ENCODE measurements around the gene G3BP1.
"Not testable (repeated sequence)": the region's sequence is repeated elsewhere in the genome, so short reads cannot be mapped to it uniquely, and the experiment has no call there.

G3BP1 gene

GRCh38 chr5:151771259-151772028 lies at the start of gene G3BP1:
TSS of gene G3BP1 (plus strand) at chr5:151771954. CDS start at chr5:151786621, 14,667 bp downstream.
- peak within 1 kb of the TSS; percentile 65; the same call in 1 of the 2 replicates for H3K4me2 ChIP-seq
- H3K4me1 ChIP-seq (ENCODE audit: low read depth, poor library complexity, severe bottlenecking), result peaks cover 35% of the 10 kb centered on the region
- peaks cover 36% of the 10 kb centered on the region for H4K20me1 ChIP-seq (ENCODE audit: insufficient read depth)
- H3K27me3 ChIP-seq (ENCODE audit: insufficient read depth, low read depth), result no peaks in the 10 kb centered on the region
- peaks cover 43% of the 10 kb centered on the region for H3K79me2 ChIP-seq (ENCODE audit: insufficient read depth, low read depth)
- TF ChIP-seq, protein P1, sequence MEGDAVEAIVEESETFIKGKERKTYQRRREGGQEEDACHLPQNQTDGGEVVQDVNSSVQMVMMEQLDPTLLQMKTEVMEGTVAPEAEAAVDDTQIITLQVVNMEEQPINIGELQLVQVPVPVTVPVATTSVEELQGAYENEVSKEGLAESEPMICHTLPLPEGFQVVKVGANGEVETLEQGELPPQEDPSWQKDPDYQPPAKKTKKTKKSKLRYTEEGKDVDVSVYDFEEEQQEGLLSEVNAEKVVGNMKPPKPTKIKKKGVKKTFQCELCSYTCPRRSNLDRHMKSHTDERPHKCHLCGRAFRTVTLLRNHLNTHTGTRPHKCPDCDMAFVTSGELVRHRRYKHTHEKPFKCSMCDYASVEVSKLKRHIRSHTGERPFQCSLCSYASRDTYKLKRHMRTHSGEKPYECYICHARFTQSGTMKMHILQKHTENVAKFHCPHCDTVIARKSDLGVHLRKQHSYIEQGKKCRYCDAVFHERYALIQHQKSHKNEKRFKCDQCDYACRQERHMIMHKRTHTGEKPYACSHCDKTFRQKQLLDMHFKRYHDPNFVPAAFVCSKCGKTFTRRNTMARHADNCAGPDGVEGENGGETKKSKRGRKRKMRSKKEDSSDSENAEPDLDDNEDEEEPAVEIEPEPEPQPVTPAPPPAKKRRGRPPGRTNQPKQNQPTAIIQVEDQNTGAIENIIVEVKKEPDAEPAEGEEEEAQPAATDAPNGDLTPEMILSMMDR (conservative IDR thresholded peaks at IDR 0.05; ENCODE audit: low read depth, low read length), result peak; percentile 38; the same call in 1 of the 2 replicates
- H3K9ac ChIP-seq, result peak within 1 kb of the TSS; percentile 93
- H3K36me3 ChIP-seq (ENCODE audit: insufficient read depth), result 0 out of 2 replicates have a peak, but pooled peaks cover 6% of the 10 kb centered on the region
- no peak within 1 kb of the TSS for H3K4me3 ChIP-seq (IDR thresholded peaks at IDR 0.05; ENCODE audit: insufficient read depth, low read depth, low read length)
- H3K27ac ChIP-seq, result peak within 1 kb of the TSS; percentile 98
- peak within 1 kb of the TSS; percentile 44 for H2AFZ ChIP-seq (ENCODE audit: low read depth)

- H3K4me2 ChIP-seq, result peak overlapping the region; percentile 73; the same call in 1 of the 2 replicates
Observed at GRCh38 chr5:151722546-151722945, 49.2 kb upstream of the G3BP1 start.

GRCh38 chr5:151724360-151724759 lies 47.4 kb upstream of the G3BP1 start:
- TF ChIP-seq, protein P1 (conservative IDR thresholded peaks at IDR 0.05; ENCODE audit: low read depth, low read length), result no peak
- no peaks in the 10 kb centered on the region for H3K79me2 ChIP-seq (ENCODE audit: insufficient read depth, low read depth)

More at GRCh38 chr5:151722546-151722945, 49.2 kb upstream of the G3BP1 start:
- peaks cover 40% of the 10 kb centered on the region for H3K4me1 ChIP-seq (ENCODE audit: low read depth, poor library complexity, severe bottlenecking)
- H3K79me2 ChIP-seq (ENCODE audit: insufficient read depth, low read depth), result no peaks in the 10 kb centered on the region
- peak overlapping the region; percentile 95; the same call in 1 of the 2 replicates for H3K27ac ChIP-seq
- H3K27me3 ChIP-seq (ENCODE audit: insufficient read depth, low read depth), result no peaks in the 10 kb centered on the region
- H3K9ac ChIP-seq, result no peak overlapping the region
- H3K36me3 ChIP-seq (ENCODE audit: insufficient read depth), result no peaks in the 10 kb centered on the region
- TF ChIP-seq, protein P1 (conservative IDR thresholded peaks at IDR 0.05; ENCODE audit: low read depth, low read length), result no peak
- H2AFZ ChIP-seq (ENCODE audit: low read depth), result no peak overlapping the region
- no peak overlapping the region for H3K4me3 ChIP-seq (IDR thresholded peaks at IDR 0.05; ENCODE audit: insufficient read depth, low read depth, low read length)
- H4K20me1 ChIP-seq (ENCODE audit: insufficient read depth), result no peaks in the 10 kb centered on the region

DNA sequence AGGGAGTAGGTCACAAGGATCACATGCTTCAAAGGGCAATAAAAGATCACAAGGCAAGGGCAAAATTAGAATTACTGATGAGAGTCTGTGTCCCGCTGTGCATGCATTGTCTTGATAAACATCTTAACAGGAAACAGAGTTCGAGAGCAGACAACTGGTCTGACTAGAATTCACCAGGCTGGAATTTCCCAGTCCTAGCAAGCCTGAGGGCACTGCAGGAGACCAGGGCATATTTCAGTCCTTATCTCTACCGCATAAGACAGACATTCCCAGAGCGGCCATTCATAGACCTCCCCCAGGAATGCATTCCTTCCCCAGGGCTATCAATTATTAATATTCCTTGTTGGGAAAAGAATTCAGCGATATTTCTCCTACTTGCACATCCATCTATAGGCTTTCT lies 42.2 kb upstream of the G3BP1 start:
- not testable (repeated sequence) for H3K4me3 ChIP-seq (IDR thresholded peaks at IDR 0.05; ENCODE audit: insufficient read depth, low read depth, low read length); H3K4me1 ChIP-seq (ENCODE audit: low read depth, poor library complexity, severe bottlenecking); H3K9ac ChIP-seq; H3K36me3 ChIP-seq (ENCODE audit: insufficient read depth); H3K4me2 ChIP-seq; H2AFZ ChIP-seq (ENCODE audit: low read depth); H4K20me1 ChIP-seq (ENCODE audit: insufficient read depth); H3K27me3 ChIP-seq (ENCODE audit: insufficient read depth, low read depth); H3K79me2 ChIP-seq (ENCODE audit: insufficient read depth, low read depth); H3K27ac ChIP-seq

More at GRCh38 chr5:151724360-151724759, 47.4 kb upstream of the G3BP1 start:
- peaks cover 40% of the 10 kb centered on the region for H3K4me1 ChIP-seq (ENCODE audit: low read depth, poor library complexity, severe bottlenecking)
- H2AFZ ChIP-seq (ENCODE audit: low read depth), result no peak overlapping the region
- no peaks in the 10 kb centered on the region for H3K36me3 ChIP-seq (ENCODE audit: insufficient read depth)
- no peaks in the 10 kb centered on the region for H3K27me3 ChIP-seq (ENCODE audit: insufficient read depth, low read depth)
- H3K4me3 ChIP-seq (IDR thresholded peaks at IDR 0.05; ENCODE audit: insufficient read depth, low read depth, low read length), result no peak overlapping the region
- H4K20me1 ChIP-seq (ENCODE audit: insufficient read depth), result no peaks in the 10 kb centered on the region
- no peak overlapping the region for H3K27ac ChIP-seq
- H3K4me2 ChIP-seq, result no peak overlapping the region
- H3K9ac ChIP-seq, result no peak overlapping the region

GRCh38 chr5:151730381-151730780 lies 41.4 kb upstream of the G3BP1 start:
- TF ChIP-seq, protein P1 (conservative IDR thresholded peaks at IDR 0.05; ENCODE audit: low read depth, low read length), result no peak
- Histone ChIP-seq H3K9ac (no peak overlapping the region), H4K20me1 (ENCODE audit: insufficient read depth) (no peaks in the 10 kb centered on the region), H3K79me2 (ENCODE audit: insufficient read depth, low read depth) (no peaks in the 10 kb centered on the region), H3K27me3 (ENCODE audit: insufficient read depth, low read depth) (no peaks in the 10 kb centered on the region), H3K4me1 (ENCODE audit: low read depth, poor library complexity, severe bottlenecking) (no peaks in the 10 kb centered on the region), H3K27ac (no peak overlapping the region), H3K36me3 (ENCODE audit: insufficient read depth) (no peaks in the 10 kb centered on the region), H3K4me3 (IDR thresholded peaks at IDR 0.05; ENCODE audit: insufficient read depth, low read depth, low read length) (no peak overlapping the region), H2AFZ (ENCODE audit: low read depth) (no peak overlapping the region), H3K4me2 (no peak overlapping the region)
